ENCODE measurements around the gene PROCA1. TPM values are rescaled to one million over a fixed set of nuclear protein-coding genes. Genes with fewer than 3 reads are reported as not detected.

Gene PROCA1
- polyA plus RNA-seq, 1 experiment = 0.71 TPM

DNA sequence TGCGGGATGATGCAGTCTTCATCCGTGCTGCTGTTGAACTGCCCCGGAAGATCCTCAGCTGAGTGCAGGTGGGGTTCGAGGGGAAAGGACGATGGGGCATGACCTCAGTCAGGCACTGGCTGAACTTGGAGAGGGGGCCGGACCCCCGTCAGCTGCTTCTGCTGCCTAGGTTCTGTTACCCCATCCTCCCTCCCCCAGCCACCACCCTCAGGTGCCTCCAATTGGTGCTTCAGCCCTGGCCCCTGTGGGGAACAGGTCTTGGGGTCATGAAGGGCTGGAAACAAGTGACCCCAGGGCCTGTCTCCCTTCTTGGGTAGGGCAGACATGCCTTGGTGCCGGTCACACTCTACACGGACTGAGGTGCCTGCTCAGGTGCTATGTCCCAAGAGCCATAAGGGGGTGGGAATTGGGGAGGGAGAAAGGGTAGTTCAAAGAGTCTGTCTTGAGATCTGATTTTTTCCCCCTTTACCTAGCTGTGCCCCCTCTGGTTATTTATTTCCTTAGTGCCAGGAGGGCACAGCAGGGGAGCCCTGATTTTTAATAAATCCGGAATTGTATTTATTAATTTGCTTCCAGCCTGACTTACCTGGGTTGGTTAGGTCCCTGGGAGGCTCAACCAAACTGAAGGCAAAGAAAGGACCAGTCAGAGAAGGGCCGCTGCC, 38.0 kb upstream of the PROCA1 start:
- no peaks in the 10 kb centered on the region for H3K27me3 ChIP-seq (ENCODE audit: control insufficient read depth, insufficient read depth, low read length)
- H3K4me3 ChIP-seq (ENCODE audit: low read depth, low read length) = no peak overlapping the region
- DNase-seq (ENCODE audit: low read depth) = no peak
- TF ChIP-seq, protein P1, sequence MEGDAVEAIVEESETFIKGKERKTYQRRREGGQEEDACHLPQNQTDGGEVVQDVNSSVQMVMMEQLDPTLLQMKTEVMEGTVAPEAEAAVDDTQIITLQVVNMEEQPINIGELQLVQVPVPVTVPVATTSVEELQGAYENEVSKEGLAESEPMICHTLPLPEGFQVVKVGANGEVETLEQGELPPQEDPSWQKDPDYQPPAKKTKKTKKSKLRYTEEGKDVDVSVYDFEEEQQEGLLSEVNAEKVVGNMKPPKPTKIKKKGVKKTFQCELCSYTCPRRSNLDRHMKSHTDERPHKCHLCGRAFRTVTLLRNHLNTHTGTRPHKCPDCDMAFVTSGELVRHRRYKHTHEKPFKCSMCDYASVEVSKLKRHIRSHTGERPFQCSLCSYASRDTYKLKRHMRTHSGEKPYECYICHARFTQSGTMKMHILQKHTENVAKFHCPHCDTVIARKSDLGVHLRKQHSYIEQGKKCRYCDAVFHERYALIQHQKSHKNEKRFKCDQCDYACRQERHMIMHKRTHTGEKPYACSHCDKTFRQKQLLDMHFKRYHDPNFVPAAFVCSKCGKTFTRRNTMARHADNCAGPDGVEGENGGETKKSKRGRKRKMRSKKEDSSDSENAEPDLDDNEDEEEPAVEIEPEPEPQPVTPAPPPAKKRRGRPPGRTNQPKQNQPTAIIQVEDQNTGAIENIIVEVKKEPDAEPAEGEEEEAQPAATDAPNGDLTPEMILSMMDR (IDR thresholded peaks at IDR 0.05; ENCODE audit: insufficient read depth, low read depth, low read length) = no peak
- CTCF ChIA-PET = interaction anchor here (0.6 to 18.7 kb wide), 28 partner anchors 13 to 204 kb away, joined by 3 to 416 read pairs (median 4); partner anchors contain the start of genes FAM222B, FLOT2, NEK8 and TLCD1
- POLR2A ChIA-PET = interaction anchor here (0.6 to 2.1 kb wide), 3 partner anchors 23 to 103 kb away, joined by 3 to 19 read pairs (median 4); partner anchors contain the start of gene TLCD1
- peaks cover 36% of the 10 kb centered on the region for H3K36me3 ChIP-seq (ENCODE audit: control insufficient read depth, insufficient read depth, low read length)

DNA sequence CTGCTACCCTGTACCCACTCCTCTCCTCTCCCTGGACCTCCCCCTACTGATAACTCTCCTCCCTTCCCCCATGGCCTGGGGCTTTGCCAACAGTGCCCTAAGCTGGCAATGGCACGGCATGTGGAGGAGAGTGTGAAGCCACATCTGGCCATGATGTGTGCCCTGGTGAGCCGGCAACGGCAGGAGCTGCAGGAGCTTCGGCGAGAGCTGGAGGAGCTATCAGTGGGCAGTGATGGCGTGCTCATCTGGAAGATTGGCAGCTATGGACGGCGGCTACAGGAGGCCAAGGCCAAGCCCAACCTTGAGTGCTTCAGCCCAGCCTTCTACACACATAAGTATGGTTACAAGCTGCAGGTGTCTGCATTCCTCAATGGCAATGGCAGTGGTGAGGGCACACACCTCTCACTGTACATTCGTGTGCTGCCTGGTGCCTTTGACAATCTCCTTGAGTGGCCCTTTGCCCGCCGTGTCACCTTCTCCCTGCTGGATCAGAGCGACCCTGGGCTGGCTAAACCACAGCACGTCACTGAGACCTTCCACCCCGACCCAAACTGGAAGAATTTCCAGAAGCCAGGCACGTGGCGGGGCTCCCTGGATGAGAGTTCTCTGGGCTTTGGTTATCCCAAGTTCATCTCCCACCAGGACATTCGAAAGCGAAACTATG, 37.3 kb upstream of the PROCA1 start:
- H3K4me3 ChIP-seq (ENCODE audit: low read depth, low read length) = no peak overlapping the region
- ChIA-PET CTCF (interaction anchor here (0.7 to 18.7 kb wide), 11 partner anchors 13 to 205 kb away, joined by 3 to 416 read pairs (median 4); partner anchors contain the start of genes FAM222B, FLOT2, NEK8 and TLCD1), POLR2A (interaction anchor here (2.1 kb wide), 1 partner anchor 22 kb away, joined by 19 read pairs; the partner anchor contains the start of gene TLCD1)
- no peaks in the 10 kb centered on the region for H3K27me3 ChIP-seq (ENCODE audit: control insufficient read depth, insufficient read depth, low read length)
- DNase-seq (ENCODE audit: low read depth) = no peak
- TF ChIP-seq, protein P1 (IDR thresholded peaks at IDR 0.05; ENCODE audit: insufficient read depth, low read depth, low read length) = no peak
- H3K36me3 ChIP-seq (ENCODE audit: control insufficient read depth, insufficient read depth, low read length) = peaks cover 36% of the 10 kb centered on the region

DNA sequence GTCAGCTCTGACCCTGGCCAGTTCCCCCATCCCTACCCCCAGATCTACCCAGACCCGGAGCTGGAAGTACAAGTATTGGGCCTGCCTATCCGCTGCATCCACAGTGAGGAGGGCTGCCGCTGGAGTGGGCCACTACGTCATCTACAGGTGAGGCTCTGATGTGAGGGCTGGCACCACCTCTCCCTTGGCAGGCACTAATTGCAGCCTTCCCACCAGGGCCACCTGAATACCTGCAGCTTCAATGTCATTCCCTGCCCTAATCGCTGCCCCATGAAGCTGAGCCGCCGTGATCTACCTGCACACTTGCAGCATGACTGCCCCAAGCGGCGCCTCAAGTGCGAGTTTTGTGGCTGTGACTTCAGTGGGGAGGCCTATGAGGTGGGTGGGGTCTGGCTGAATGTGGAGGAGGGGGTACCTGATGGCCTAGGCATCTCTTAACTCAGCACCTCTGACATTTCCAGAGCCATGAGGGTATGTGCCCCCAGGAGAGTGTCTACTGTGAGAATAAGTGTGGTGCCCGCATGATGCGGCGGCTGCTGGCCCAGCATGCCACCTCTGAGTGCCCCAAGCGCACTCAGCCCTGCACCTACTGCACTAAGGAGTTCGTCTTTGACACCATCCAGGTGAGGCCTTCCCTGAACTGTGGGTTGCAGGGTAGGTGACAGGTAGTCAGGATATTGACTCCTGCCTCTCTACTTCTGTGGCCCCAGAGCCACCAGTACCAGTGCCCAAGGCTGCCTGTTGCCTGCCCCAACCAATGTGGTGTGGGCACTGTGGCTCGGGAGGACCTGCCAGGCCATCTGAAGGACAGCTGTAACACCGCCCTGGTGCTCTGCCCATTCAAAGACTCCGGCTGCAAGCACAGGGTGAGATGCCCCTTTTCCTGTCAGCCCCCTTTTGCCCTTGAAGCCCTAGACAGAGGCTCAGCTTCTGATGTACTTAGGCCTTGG, 36.4 kb upstream of the PROCA1 start:
- ChIA-PET CTCF (interaction anchor here (0.6 to 18.7 kb wide), 6 partner anchors 14 to 206 kb away, joined by 3 to 416 read pairs (median 6); partner anchors contain the start of genes NEK8 and TLCD1), POLR2A (interaction anchor here (2.1 kb wide), 1 partner anchor 22 kb away, joined by 19 read pairs; the partner anchor contains the start of gene TLCD1)
- DNase-seq (ENCODE audit: low read depth) = no peak
- Histone ChIP-seq H3K27me3 (ENCODE audit: control insufficient read depth, insufficient read depth, low read length) (no peaks in the 10 kb centered on the region), H3K4me3 (ENCODE audit: low read depth, low read length) (no peak overlapping the region), H3K36me3 (ENCODE audit: control insufficient read depth, insufficient read depth, low read length) (peaks cover 36% of the 10 kb centered on the region)
- TF ChIP-seq, protein P1 (IDR thresholded peaks at IDR 0.05; ENCODE audit: insufficient read depth, low read depth, low read length) = no peak

DNA sequence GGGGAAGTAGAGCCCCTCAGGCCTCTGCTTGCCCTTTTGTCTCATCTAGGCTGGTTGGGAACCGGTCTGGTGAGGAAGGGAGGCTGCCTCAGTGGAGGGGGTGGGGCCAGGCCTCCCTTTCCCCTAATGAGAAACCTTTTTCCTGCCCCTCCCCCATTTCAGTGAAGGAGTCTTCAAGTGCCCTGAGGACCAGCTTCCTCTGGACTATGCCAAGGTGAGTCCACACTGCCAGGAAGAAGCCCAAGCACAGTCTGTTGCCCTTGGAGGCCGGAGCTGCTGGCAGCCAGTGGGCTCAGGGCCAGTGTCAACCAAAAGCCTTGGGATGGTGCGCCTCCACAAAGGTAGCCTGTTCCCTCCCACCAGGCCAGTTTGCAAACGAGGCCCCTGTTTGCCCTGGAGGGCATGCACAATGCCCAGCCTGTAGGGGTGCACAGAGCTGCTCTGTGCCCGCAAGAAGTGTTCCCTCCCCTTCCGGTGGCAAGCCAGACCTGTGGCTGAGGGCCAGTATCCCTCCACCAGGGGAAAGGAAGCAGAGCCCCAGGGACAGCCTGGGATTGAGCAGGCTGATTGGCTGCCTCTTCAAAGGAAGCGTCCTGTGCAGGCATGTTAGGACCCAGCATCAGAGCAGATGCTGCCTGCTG, 35.5 kb upstream of the PROCA1 start:
- ChIA-PET CTCF (interaction anchor here (0.7 to 18.7 kb wide), 3 partner anchors 15 to 182 kb away, joined by 3 to 416 read pairs (median 95); partner anchors contain the start of genes NEK8 and TLCD1), POLR2A (no interaction called here)
- TF ChIP-seq, protein P1 (IDR thresholded peaks at IDR 0.05; ENCODE audit: insufficient read depth, low read depth, low read length) = no peak
- peaks cover 36% of the 10 kb centered on the region for H3K36me3 ChIP-seq (ENCODE audit: control insufficient read depth, insufficient read depth, low read length)
- no peak overlapping the region for H3K4me3 ChIP-seq (ENCODE audit: low read depth, low read length)
- no peaks in the 10 kb centered on the region for H3K27me3 ChIP-seq (ENCODE audit: control insufficient read depth, insufficient read depth, low read length)
- DNase-seq (ENCODE audit: low read depth) = no peak

Data from BJ (cell line).